GM18858 (cell line): Measurements from ENCODE around the gene ZNF614.
A peak's percentile ranks its signal among the peaks of the same experiment; 100 is the strongest.
"Not testable (repeated sequence)": the region's sequence is repeated elsewhere in the genome, so short reads cannot be mapped to it uniquely, and the experiment has no call there.

ENCODE experiments used
- ATAC-seq: cut with Tn5 transposase; IDR thresholded peaks from one replicate; pipeline ENCODE4 v1.9.1; 2021; ENCODE audit not compliant: unreplicated experiment

The ZNF614 gene

GRCh38 chr19:52028027-52028779 is at the start of gene ZNF614:
ZNF614 (minus strand) TSS chr19:52028379; CDS start chr19:52025745, 2,634 bp downstream.
- ATAC-seq: peak; percentile 80

- no peak for ATAC-seq
Observed at GRCh38 chr19:52070496-52070895, 42.3 kb upstream of the ZNF614 start.

DNA sequence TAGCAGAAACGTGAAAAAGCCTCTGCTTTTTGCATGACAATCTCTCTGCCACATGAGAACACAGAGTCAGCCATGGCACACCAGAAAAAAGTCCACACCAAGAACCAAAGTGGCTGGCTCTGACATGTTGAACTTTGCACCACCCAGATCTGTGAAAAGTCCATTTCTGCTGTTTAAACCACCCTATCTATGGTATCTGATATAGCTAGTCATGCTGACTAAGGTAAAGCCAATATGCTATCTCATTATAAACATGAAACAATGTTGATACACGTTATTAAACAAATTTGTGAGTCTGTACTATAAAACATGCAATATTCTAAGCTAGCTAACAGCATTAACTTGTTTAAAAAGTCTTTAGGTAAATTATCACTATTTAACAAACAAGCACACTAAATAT is 41.5 kb upstream of the ZNF614 start:
- no peak for ATAC-seq

DNA sequence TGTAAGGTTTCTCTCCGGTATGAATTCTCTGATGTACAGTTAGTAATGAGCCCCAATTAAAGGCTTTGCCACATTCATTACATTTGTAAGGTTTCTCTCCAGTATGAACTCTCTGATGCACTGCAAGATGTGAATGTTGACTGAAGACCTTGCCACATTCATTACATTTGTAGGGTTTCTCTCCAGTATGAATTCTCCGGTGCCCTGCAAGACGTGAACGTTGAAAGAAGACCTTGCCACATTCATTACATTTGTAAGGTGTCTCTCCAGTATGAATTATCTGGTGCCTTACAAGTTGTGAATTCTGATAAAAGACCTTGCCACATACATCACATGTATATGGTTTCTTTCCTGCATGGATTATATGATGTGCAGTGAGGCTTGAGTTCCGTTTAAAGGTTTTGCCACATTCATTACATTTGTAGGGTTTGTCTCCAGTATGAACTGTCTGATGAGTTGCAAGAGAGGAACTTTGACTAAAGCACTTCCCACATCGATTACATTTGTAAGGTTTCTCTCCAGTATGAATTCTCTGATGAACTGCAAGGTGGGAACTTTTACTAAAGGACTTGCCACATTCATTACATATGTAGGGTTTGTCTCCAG is 38.2 kb upstream of the ZNF614 start:
- ATAC-seq: no peak

GRCh38 chr19:52065399-52065798 is 37.2 kb upstream of the ZNF614 start:
- no peak for ATAC-seq

DNA sequence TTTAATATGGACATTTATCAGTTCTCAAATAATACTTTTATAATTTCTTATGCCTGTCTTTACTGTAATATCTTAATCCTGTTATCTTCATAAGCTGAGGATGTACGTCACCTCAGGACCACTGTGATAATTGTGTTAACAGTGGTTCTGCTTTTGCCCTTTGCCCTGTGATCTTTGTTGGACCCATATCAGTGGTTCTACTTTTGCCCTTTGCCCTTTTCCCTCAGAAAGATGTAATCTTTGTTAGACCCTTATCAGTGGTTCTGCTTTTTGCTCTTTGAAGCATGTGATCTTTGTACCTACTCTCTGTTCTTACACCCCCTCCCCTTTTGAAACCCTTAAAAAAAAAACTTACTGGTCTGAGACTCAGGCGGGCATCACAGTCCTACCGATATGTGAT is 28.3 kb upstream of the ZNF614 start:
- ATAC-seq: not testable (repeated sequence)

GRCh38 chr19:52051736-52052135 is 23.6 kb upstream of the ZNF614 start:
- not testable (repeated sequence) for ATAC-seq

GRCh38 chr19:52048555-52049501 is 20.6 kb upstream of the ZNF614 start, which contains the start of gene ZNF432:
ZNF432 (minus strand) TSS chr19:52048838; CDS start chr19:52046868, 1,970 bp downstream.
- peak; percentile 49 for ATAC-seq

DNA sequence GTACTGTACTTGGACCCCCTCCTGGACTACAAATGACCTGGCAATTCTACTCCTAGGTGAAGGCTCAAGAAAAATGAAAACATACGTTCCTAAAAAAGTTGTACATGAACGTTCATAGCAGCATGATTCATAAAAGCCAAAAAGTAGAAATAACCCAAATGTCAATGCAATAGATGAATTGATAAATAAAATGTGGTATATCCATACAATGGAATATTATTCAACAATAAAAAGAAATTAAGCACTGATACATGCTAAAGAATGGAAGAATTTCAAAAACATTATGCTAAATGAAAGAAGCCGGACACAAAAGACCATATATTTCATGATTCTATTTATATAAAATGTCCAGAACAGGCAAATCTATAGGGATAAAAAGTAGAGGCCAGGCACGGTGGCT is 11.0 kb upstream of the ZNF614 start:
- ATAC-seq: no peak

- no peak for ATAC-seq
Observed at GRCh38 chr19:52034051-52034728, 6.0 kb upstream of the ZNF614 start.

- peak; percentile 2 for ATAC-seq
Observed at GRCh38 chr19:52028780-52029123, 573 bp upstream of the ZNF614 start.

DNA sequence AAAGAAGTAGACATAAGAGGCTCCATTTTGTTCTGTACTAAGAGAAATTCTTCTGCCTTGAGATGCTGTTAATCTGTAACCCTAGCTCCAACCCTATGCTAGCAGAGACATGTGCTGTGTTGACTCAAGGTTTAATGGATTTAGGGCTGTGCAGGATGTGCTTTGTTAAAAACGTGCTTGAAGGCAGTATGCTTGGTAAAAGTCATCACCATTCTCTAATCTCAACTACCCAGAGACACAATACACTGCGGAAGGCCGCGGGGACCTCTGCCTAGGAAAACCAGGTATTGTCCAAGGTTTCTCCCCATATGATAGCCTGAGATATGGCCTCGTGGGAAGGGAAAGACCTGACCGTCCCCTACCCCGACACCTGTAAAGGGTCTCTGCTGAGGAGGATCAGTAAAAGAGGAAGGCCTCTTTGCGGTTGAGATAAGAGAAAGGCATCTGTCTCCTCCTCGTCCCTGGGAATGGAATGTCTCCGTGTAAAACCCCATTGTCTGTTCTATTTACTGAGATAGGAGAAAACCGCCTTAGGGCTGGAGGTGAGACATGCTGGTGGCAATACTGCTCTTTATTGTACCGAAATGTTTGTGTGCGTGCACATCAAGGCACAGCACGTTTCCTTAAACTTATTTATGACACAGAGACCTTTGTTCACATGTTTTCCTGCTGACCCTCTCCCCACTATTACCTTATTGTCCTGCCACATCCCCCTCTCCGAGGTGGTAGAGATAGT is 1.8 kb downstream of the ZNF614 start:
- not testable (repeated sequence) for ATAC-seq

DNA sequence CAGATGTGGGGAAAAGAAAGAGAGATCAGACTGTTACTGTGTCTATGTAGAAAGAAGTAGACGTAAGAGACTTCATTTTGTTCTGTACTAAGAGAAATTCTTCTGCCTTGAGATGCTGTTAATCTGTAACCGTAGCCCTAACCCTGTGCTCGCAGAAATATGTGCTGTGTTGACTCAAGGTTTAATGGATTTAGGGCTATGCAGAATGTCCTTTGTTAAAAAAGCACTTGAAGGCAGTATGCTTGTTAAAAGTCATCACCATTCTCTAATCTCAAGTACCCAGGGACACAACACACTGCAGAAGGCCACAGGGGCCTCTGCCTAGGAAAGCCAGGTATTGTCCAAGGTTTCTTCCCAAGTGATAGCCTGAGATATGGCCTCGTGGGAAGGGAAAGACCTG is 3.7 kb downstream of the ZNF614 start:
- ATAC-seq: not testable (repeated sequence)

DNA sequence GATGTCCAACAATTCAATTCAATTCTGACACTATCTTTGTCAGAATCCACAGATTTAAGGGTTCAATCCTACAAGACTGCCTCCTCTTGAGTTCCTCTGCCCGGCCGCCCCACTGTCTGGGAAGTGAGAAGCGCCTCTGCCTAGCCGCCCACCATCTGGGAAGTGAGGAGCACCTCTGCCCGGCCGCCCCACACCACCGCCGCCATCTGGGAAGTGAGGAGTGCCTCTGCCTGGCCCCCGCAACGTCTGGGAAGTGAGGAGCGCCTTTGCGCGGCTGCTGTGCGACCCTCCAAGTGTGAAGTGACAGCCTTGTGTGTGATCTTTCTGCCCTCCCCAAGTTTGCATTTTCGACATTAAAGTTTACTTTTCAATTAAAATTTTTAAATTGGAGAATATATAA is 6.0 kb downstream of the ZNF614 start:
- no peak for ATAC-seq

GRCh38 chr19:52020506-52020905 is 7.7 kb downstream of the ZNF614 start:
- ATAC-seq: no peak

- no peak for ATAC-seq
Observed at GRCh38 chr19:52010674-52011073, 17.5 kb downstream of the ZNF614 start.

- peak; percentile 58 for ATAC-seq
Observed at GRCh38 chr19:52007806-52008557, 20.2 kb downstream of the ZNF614 start, which contains the start of gene ZNF615. ZNF615 (minus strand) TSS chr19:52008211; CDS start chr19:52003711, 4,500 bp downstream.

- ATAC-seq: no peak
Observed at GRCh38 chr19:52007451-52007805, 20.8 kb downstream of the ZNF614 start.

DNA sequence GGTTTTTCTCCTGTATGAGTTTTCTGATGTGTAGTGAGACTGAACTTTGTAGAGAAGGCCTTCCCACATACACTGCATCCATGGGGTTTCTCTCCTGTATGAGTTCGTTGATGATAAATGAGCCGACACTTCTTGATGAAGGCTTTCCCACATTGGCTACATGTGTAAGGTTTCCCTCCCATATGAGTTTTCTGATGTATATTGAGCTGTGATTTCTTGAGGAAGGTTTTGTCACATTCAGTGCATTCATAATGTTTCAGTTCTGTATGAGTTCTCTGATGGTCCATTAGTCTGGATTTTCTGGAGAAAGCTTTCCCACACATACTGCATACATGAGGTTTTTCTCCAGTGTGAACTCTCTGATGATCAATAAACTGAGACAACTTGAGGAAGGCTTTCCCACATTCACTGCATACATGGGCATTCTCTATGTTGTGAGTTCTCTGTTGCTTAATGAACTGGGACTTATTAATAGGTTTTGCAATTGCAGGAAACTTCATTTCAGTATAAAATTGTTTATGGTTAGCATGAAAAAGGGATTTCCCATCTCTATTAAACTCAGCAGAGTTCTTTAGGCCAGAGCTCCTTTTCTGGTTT is 34.0 kb downstream of the ZNF614 start:
- no peak for ATAC-seq
